Measurements from ENCODE around the gene ZNF12.

ZNF12 gene

DNA sequence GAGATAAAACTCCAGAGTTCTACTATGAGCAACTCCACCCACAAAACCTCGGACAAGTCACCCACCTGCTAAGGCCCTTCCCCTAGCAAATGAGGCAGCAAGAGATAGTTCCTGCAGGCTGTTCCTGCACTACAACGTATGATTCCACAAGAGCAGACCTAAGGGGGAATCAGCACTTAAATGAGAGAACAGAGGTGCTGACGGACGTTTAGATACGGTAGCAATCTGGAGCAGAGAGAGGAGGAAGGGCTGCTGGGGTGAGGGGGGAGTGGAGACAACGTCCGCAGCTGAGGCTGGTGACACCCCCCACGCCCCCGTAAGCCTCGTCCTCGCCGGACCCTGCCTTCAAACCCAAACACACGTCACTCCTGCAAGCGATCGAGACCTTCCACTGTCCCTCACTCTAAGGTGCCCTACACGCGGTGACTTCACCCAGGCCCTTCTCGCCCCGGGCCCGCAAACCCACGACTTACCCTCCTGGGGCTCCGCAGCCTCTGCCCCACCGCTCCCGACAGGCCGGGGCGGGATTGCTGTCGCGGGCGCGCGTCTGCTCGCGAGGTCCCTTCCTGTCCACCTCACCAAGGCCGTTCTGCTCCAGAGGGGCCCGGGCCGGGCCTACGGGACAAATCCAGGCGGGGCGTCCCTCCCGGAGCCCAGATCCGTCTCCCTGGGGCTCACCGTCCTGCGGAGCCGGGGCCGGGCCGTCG, 635 bp downstream of the ZNF12 start:
- TF ChIP-seq, protein P1, sequence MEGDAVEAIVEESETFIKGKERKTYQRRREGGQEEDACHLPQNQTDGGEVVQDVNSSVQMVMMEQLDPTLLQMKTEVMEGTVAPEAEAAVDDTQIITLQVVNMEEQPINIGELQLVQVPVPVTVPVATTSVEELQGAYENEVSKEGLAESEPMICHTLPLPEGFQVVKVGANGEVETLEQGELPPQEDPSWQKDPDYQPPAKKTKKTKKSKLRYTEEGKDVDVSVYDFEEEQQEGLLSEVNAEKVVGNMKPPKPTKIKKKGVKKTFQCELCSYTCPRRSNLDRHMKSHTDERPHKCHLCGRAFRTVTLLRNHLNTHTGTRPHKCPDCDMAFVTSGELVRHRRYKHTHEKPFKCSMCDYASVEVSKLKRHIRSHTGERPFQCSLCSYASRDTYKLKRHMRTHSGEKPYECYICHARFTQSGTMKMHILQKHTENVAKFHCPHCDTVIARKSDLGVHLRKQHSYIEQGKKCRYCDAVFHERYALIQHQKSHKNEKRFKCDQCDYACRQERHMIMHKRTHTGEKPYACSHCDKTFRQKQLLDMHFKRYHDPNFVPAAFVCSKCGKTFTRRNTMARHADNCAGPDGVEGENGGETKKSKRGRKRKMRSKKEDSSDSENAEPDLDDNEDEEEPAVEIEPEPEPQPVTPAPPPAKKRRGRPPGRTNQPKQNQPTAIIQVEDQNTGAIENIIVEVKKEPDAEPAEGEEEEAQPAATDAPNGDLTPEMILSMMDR (IDR thresholded peaks at IDR 0.05; ENCODE audit: insufficient read depth, low read depth, low read length, missing control alignments) = no peak
- peak; percentile 50 for DNase-seq (ENCODE audit: low read depth)
- peak overlapping the region; percentile 93 for H3K4me3 ChIP-seq (ENCODE audit: low read depth, low read length)

- DNase-seq (ENCODE audit: low read depth) = no peak
- H3K4me3 ChIP-seq (ENCODE audit: low read depth, low read length) = no peak overlapping the region
- TF ChIP-seq, protein P1 (IDR thresholded peaks at IDR 0.05; ENCODE audit: insufficient read depth, low read depth, low read length, missing control alignments) = no peak
These were observed 4.9 kb downstream of the ZNF12 start for GRCh38 chr7:6701860-6702259.

DNA sequence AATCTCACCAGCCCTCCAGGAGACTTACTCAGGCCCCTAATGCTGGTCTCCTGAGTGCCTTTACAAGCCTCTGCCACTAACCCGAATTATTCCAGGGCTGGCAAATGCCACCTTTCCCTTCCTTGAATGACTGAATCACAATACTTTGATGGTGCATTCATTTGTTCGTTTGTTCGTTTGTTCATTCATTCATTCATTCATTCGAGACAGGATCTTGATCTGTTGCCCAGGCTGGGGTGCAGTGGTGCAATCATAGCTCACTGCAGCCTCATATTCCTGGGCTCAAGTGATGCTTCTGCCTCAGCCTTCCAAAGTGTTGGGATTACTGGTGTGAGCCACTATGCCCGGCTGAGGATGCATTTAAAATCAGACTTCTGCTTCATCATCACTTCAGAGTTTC, 6.0 kb downstream of the ZNF12 start:
- TF ChIP-seq, protein P1 (IDR thresholded peaks at IDR 0.05; ENCODE audit: insufficient read depth, low read depth, low read length, missing control alignments) = no peak
- no peak for DNase-seq (ENCODE audit: low read depth)
- no peak overlapping the region for H3K4me3 ChIP-seq (ENCODE audit: low read depth, low read length)

DNA sequence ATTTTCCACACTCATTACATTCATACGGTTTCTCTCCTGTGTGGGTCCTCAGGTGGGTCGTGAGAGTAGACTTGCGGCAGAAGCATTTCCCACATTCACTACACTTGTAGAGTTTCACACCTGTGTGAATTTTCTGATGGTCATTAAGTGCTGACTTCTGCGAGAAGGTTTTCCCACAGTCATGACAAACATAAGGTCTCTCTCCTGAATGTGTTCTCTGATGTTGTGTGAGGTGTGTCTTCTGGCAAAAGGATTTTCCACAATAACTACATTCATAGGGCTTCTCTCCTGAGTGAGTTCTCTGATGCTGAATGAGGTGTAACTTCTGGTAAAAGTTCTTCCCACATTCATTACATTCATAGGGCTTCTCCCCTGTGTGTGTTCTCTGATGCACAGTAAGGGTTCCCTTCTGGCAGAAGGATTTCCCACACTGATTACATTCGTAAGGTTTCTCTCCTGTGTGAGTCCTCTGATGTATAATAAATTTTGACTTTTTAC, 15.1 kb downstream of the ZNF12 start:
- DNase-seq (ENCODE audit: low read depth) = peak; percentile 20
- TF ChIP-seq, protein P1 (IDR thresholded peaks at IDR 0.05; ENCODE audit: insufficient read depth, low read depth, low read length, missing control alignments) = no peak
- H3K4me3 ChIP-seq (ENCODE audit: low read depth, low read length) = no peak overlapping the region

GRCh38 chr7:6691103-6691502, 15.6 kb downstream of the ZNF12 start:
- TF ChIP-seq, protein P1 (IDR thresholded peaks at IDR 0.05; ENCODE audit: insufficient read depth, low read depth, low read length, missing control alignments) = no peak
- no peak overlapping the region for H3K4me3 ChIP-seq (ENCODE audit: low read depth, low read length)
- DNase-seq (ENCODE audit: low read depth) = no peak

DNA sequence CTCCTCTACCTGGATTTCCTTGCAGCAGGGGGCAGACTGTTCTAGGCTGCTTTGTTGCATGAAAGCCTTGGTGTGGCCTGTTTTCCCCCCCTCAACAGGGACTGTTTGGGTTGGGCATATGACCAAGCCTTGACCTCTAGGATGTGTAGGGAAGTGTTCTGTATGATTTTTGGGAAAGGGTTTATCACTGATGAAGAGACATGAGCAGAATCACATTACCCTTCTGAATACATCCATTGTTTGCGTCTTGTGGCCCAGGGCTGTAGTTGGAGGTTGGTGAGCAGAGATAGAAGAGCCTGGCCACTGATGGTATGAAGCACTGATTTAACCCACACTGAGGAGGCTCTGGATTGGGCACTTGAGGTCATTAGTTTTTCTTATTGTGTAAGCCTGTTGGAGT, 26.6 kb downstream of the ZNF12 start:
- TF ChIP-seq, protein P1 (IDR thresholded peaks at IDR 0.05; ENCODE audit: insufficient read depth, low read depth, low read length, missing control alignments) = no peak
- no peak for DNase-seq (ENCODE audit: low read depth)
- no peak overlapping the region for H3K4me3 ChIP-seq (ENCODE audit: low read depth, low read length)

All from GM12865 (cell line).